GM18526 (cell line): ENCODE data around the gene ZNF853.

Source experiments
- POLR2A ChIP-seq: IDR thresholded peaks from 3 replicates; pipeline ENCODE4 v1.6.1; 2011; ENCODE audit not compliant: insufficient read length; ENCODE audit errors: extremely low read depth

ZNF853 gene

GRCh38 chr7:6600093-6600492, 15.3 kb upstream of the ZNF853 start:
- no peak for TF ChIP-seq POLR2A

GRCh38 chr7:6604458-6604857, 11.0 kb upstream of the ZNF853 start:
- TF ChIP-seq POLR2A, result no peak

- TF ChIP-seq POLR2A, result no peak
Observed at GRCh38 chr7:6606866-6607583, 8.4 kb upstream of the ZNF853 start.

GRCh38 chr7:6607651-6608051, 7.8 kb upstream of the ZNF853 start:
- no peak for TF ChIP-seq POLR2A

- no peak for TF ChIP-seq POLR2A
Observed at GRCh38 chr7:6608081-6608480, 7.3 kb upstream of the ZNF853 start.

- no peak for TF ChIP-seq POLR2A
Observed at GRCh38 chr7:6608794-6609193, 6.6 kb upstream of the ZNF853 start.

- TF ChIP-seq POLR2A, result no peak
Observed at GRCh38 chr7:6612819-6613218, 2.6 kb upstream of the ZNF853 start.

GRCh38 chr7:6613706-6614105, 1.7 kb upstream of the ZNF853 start:
- no peak for TF ChIP-seq POLR2A

- no peak for TF ChIP-seq POLR2A
Observed at GRCh38 chr7:6615723-6616555, 529 bp downstream of the ZNF853 start.

- TF ChIP-seq POLR2A, result no peak
Observed at GRCh38 chr7:6616854-6617643, 1.6 kb downstream of the ZNF853 start.

GRCh38 chr7:6618621-6619020, 3.2 kb downstream of the ZNF853 start:
- no peak for TF ChIP-seq POLR2A

- no peak for TF ChIP-seq POLR2A
Observed at GRCh38 chr7:6619961-6620360, 4.6 kb downstream of the ZNF853 start.

- TF ChIP-seq POLR2A, result no peak
Observed at GRCh38 chr7:6621195-6622133, 6.1 kb downstream of the ZNF853 start.

GRCh38 chr7:6622134-6622710, 6.8 kb downstream of the ZNF853 start:
- no peak for TF ChIP-seq POLR2A

- no peak for TF ChIP-seq POLR2A
Observed at GRCh38 chr7:6623589-6624245, 8.3 kb downstream of the ZNF853 start.
